ENCODE results near the gene TRA2B. TPM values are rescaled to one million over a fixed set of nuclear protein-coding genes. Genes with fewer than 3 reads are reported as not detected.

TRA2B gene
- total RNA-seq, 1 experiment from 2014 or later: 172 TPM

DNA sequence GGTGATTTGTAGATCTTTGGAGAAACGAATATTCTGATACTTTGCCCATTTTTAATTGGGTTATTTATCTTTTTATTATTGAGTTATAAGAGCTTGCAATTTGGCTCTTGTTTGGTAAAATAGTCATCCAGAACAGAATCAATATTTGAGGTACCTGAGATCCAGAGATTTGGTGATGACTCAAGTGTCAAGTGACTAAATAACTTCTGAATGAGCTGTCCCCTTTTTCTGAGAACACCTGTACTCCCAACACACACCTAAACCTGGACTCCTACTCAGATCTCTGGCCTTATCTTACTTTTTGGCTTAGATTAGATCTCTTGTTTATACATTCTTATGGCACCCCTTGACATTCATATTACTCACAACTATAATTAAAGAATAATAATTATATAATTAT, 3.1 kb upstream of the TRA2B start:
- DNase-seq (ENCODE audit: low read depth, low spot score) (no peak), ATAC-seq (no peak)
- H3K79me2 ChIP-seq (ENCODE audit: insufficient read depth, low read length): peaks cover 20% of the 10 kb centered on the region
- TF ChIP-seq FOSL1 (IDR thresholded peaks at IDR 0.05; ENCODE audit: low read depth) (peak; percentile 59), POLR2AphosphoS5 (IDR thresholded peaks at IDR 0.05; ENCODE audit: low read depth, low read length) (no peak), JUND (IDR thresholded peaks at IDR 0.05) (peak; percentile 32; the same call in 1 of the 2 replicates)
- intact Hi-C loops (cut with micrococcal nuclease): no loop called here
- H3K27me3 ChIP-seq (ENCODE audit: insufficient read depth, low read length): no peaks in the 10 kb centered on the region
- ChIA-PET RAD21 (ENCODE audit: low non-redundant PET in 1 of 2, low total read pairs in 2 of 2, uncharacterized antibody in 2 of 2, unreplicated experiment in 2 of 2) (no interaction called here), CTCF (no interaction called here), POLR2A (no interaction called here)
- H3K4me2 ChIP-seq (ENCODE audit: low read length): peak overlapping the region; percentile 50
- no peak overlapping the region for H2AFZ ChIP-seq (ENCODE audit: low read depth, low read length, poor library complexity, severe bottlenecking)
- BruUV-seq (replicated peaks): no TSS peak
- H3K27ac ChIP-seq (ENCODE audit: low read depth, low read length): no peak overlapping the region
- peaks cover 0 to 28% of the 10 kb centered on the region in 2 experiments for H3K4me1 ChIP-seq (ENCODE audit: control insufficient read depth in 1 of 2, insufficient read depth in 2 of 2, low read length in 2 of 2)
- H3K36me3 ChIP-seq (ENCODE audit: control insufficient read depth in 1 of 2, insufficient read depth in 2 of 2, low read length in 2 of 2): peaks cover 0 to 6% of the 10 kb centered on the region in 2 experiments; a peak in 2 of 4 replicates
- no peaks in the 10 kb centered on the region for H3K9me3 ChIP-seq (ENCODE audit: control insufficient read depth in 1 of 2, insufficient read depth in 1 of 2, low read depth in 1 of 2, low read length in 2 of 2)
- no peaks in the 10 kb centered on the region for H3K9me2 ChIP-seq (ENCODE audit: insufficient read depth)
- no peak overlapping the region for H3K4me3 ChIP-seq (replicated peaks in 1 of 2; ENCODE audit: low read depth in 1 of 2, low read length in 2 of 2)
- H3K9ac ChIP-seq (ENCODE audit: low read length): no peak overlapping the region
- peaks cover 10% of the 10 kb centered on the region; the same call in 1 of the 2 replicates for H4K20me1 ChIP-seq (ENCODE audit: insufficient read depth)

DNA sequence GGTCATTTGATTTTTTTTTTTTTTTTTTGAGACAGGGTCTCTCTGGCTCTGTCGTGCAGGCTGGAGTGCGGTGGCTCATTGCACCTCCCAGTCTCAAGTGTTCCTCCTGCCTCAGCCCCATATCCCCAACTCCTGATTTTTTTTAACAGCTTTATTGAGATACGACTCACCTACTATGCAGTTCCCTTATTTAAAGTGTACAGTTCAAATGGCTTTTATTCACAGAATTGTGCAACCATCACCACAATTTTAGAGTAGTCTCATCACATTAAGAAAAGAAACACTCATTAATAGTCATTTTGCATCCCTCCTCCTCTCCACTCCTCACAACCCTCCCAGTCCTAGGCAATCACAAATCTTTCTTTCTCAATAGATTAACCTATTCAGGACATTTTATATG, 1.9 kb upstream of the TRA2B start:
- no peak overlapping the region for H3K4me3 ChIP-seq (replicated peaks in 1 of 2; ENCODE audit: low read depth in 1 of 2, low read length in 2 of 2)
- no peaks in the 10 kb centered on the region for H3K27me3 ChIP-seq (ENCODE audit: insufficient read depth, low read length)
- H3K9me3 ChIP-seq (ENCODE audit: control insufficient read depth in 1 of 2, insufficient read depth in 1 of 2, low read depth in 1 of 2, low read length in 2 of 2): no peaks in the 10 kb centered on the region
- ATAC-seq (no peak), DNase-seq (ENCODE audit: low read depth, low spot score) (no peak)
- no TSS peak for BruUV-seq (replicated peaks)
- no peak overlapping the region for H3K27ac ChIP-seq (ENCODE audit: low read depth, low read length)
- TF ChIP-seq SRF (IDR thresholded peaks at IDR 0.05; ENCODE audit: low read depth) (no peak), TCF7L2 (IDR thresholded peaks at IDR 0.05; ENCODE audit: borderline replicate concordance, extremely low read depth, insufficient read depth, insufficient read length) (no peak), EZH2 (IDR thresholded peaks at IDR 0.05) (no peak), EGR1 (IDR thresholded peaks at IDR 0.05; ENCODE audit: low read depth) (no peak), SIN3A (IDR thresholded peaks at IDR 0.05; ENCODE audit: low read depth) (no peak), POLR2A (IDR thresholded peaks at IDR 0.05; ENCODE audit: borderline replicate concordance, extremely low read depth, insufficient read depth, insufficient read length) (no peak), RAD21 (IDR thresholded peaks at IDR 0.05; ENCODE audit: low read depth) (no peak), CBX3 (IDR thresholded peaks at IDR 0.05; ENCODE audit: low read depth) (no peak)
- TF ChIP-seq, protein P1, sequence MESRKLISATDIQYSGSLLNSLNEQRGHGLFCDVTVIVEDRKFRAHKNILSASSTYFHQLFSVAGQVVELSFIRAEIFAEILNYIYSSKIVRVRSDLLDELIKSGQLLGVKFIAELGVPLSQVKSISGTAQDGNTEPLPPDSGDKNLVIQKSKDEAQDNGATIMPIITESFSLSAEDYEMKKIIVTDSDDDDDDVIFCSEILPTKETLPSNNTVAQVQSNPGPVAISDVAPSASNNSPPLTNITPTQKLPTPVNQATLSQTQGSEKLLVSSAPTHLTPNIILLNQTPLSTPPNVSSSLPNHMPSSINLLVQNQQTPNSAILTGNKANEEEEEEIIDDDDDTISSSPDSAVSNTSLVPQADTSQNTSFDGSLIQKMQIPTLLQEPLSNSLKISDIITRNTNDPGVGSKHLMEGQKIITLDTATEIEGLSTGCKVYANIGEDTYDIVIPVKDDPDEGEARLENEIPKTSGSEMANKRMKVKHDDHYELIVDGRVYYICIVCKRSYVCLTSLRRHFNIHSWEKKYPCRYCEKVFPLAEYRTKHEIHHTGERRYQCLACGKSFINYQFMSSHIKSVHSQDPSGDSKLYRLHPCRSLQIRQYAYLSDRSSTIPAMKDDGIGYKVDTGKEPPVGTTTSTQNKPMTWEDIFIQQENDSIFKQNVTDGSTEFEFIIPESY (IDR thresholded peaks at IDR 0.05; ENCODE audit: extremely low read depth, insufficient replicate concordance, low read length): no peak
- TF ChIP-seq, protein P2, sequence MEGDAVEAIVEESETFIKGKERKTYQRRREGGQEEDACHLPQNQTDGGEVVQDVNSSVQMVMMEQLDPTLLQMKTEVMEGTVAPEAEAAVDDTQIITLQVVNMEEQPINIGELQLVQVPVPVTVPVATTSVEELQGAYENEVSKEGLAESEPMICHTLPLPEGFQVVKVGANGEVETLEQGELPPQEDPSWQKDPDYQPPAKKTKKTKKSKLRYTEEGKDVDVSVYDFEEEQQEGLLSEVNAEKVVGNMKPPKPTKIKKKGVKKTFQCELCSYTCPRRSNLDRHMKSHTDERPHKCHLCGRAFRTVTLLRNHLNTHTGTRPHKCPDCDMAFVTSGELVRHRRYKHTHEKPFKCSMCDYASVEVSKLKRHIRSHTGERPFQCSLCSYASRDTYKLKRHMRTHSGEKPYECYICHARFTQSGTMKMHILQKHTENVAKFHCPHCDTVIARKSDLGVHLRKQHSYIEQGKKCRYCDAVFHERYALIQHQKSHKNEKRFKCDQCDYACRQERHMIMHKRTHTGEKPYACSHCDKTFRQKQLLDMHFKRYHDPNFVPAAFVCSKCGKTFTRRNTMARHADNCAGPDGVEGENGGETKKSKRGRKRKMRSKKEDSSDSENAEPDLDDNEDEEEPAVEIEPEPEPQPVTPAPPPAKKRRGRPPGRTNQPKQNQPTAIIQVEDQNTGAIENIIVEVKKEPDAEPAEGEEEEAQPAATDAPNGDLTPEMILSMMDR (IDR thresholded peaks at IDR 0.05 in 2 of 3, conservative IDR thresholded peaks at IDR 0.05 in 1 of 3; ENCODE audit: borderline replicate concordance in 1 of 3, insufficient read depth in 1 of 3, low read depth in 2 of 3, low read length in 2 of 3): no peak
- intact Hi-C loops (cut with micrococcal nuclease): loop anchor here (5.0 kb wide), 1 partner anchor 117 kb away; no protein-coding TSS in a partner anchor
- peaks cover 32% of the 10 kb centered on the region for H3K79me2 ChIP-seq (ENCODE audit: insufficient read depth, low read length)
- peaks cover 0 to 10% of the 10 kb centered on the region in 2 experiments; a peak in 2 of 4 replicates for H3K36me3 ChIP-seq (ENCODE audit: control insufficient read depth in 1 of 2, insufficient read depth in 2 of 2, low read length in 2 of 2)
- no peak overlapping the region for H2AFZ ChIP-seq (ENCODE audit: low read depth, low read length, poor library complexity, severe bottlenecking)
- no peaks in the 10 kb centered on the region for H3K9me2 ChIP-seq (ENCODE audit: insufficient read depth)
- peaks cover 22% of the 10 kb centered on the region; the same call in 1 of the 2 replicates for H4K20me1 ChIP-seq (ENCODE audit: insufficient read depth)
- H3K4me2 ChIP-seq (ENCODE audit: low read length): no peak overlapping the region
- ChIA-PET RAD21 (ENCODE audit: low non-redundant PET in 1 of 2, low total read pairs in 2 of 2, uncharacterized antibody in 2 of 2, unreplicated experiment in 2 of 2) (no interaction called here), CTCF (no interaction called here), POLR2A (no interaction called here)
- no peak overlapping the region for H3K9ac ChIP-seq (ENCODE audit: low read length)
- peaks cover 12 to 40% of the 10 kb centered on the region in 2 experiments for H3K4me1 ChIP-seq (ENCODE audit: control insufficient read depth in 1 of 2, insufficient read depth in 2 of 2, low read length in 2 of 2)

Data from HCT116 (cell line).